ENCODE measurements around the gene WWOX. TPM values are rescaled to one million over a fixed set of nuclear protein-coding genes. Genes with fewer than 3 reads are reported as not detected.

WWOX gene
- total and polyA plus RNA-seq, 2 donors (not counting 3 experiments of a cell fraction or from before 2014, with no cell fraction given), result 6.2 to 12.5 TPM

DNA sequence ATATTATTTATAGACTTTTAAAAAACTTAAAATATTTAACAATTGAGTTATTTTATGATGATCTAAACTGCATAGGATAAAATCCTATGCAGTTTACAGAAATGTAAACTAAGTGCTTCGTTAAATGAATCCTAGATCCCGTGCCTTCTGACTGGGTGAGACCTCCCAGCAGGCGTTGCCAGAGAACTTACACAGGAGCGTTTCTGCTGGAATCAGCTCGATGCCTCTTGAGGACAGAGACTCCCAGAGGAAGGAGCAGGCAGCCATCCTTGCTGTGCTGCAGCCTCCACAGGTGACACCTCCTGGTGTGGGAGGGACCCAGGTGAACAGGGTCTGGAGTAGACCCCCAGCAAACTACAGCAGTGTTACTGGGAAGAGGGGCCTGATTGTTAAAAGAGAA, 160.4 kb downstream of the WWOX start:
- Histone ChIP-seq H3K79me2 (ENCODE audit: control insufficient read depth, insufficient read depth, low read length) (no peaks in the 10 kb centered on the region), H3K27ac (ENCODE audit: insufficient read depth, low read depth, low read length) (no peak overlapping the region), H3K4me3 (replicated peaks in 1 of 3; ENCODE audit: insufficient read depth in 1 of 3, low read depth in 1 of 3, low read length in 3 of 3) (no peak overlapping the region), H3K9me3 (replicated peaks; ENCODE audit: control insufficient read depth, insufficient read depth, low read length) (no peaks in the 10 kb centered on the region), H3K27me3 (ENCODE audit: control insufficient read depth in 2 of 2, insufficient read depth in 2 of 2, low read length in 2 of 2) (no peaks in the 10 kb centered on the region), H3K4me1 (ENCODE audit: control insufficient read depth, extremely low read depth, insufficient read depth, low read length) (no peaks in the 10 kb centered on the region), H4K20me1 (replicated peaks; ENCODE audit: control insufficient read depth, extremely low read depth, insufficient read depth, low read length) (no peaks in the 10 kb centered on the region), H3K9me1 (replicated peaks; ENCODE audit: control insufficient read depth, extremely low read depth, insufficient read depth, low read length) (no peaks in the 10 kb centered on the region), H3K9ac (replicated peaks; ENCODE audit: extremely low read depth, insufficient read depth, low read length) (no peak overlapping the region), H2AFZ (ENCODE audit: low read depth, low read length) (no peak overlapping the region), H3K36me3 (ENCODE audit: control insufficient read depth in 2 of 2, extremely low read depth in 1 of 2, insufficient read depth in 2 of 2, low read length in 2 of 2) (no peaks in the 10 kb centered on the region), H3K4me2 (ENCODE audit: insufficient read depth, low read length) (no peak overlapping the region)
- POLR2A ChIA-PET, result no interaction called here
- dilution Hi-C loops (cut with MboI; ENCODE audit: extremely low pct_ligation_motif_present, low sequenced_read_pairs) (no loop called here), intact Hi-C loops (cut with micrococcal nuclease) (no loop called here)
- TF ChIP-seq GATA2 (IDR thresholded peaks at IDR 0.05; ENCODE audit: insufficient read depth, insufficient read length, low read depth, low read length) (no peak), CTCF (IDR thresholded peaks at IDR 0.05; ENCODE audit: extremely low read depth in 1 of 2, insufficient read depth in 1 of 2, low read depth in 1 of 2, low read length in 2 of 2) (no peak), EZH2 (IDR thresholded peaks at IDR 0.05; ENCODE audit: borderline replicate concordance, low read depth, low read length, severe bottlenecking) (no peak), FOS (IDR thresholded peaks at IDR 0.05; ENCODE audit: borderline replicate concordance, insufficient read depth, low read length) (no peak), POLR2A (IDR thresholded peaks at IDR 0.05; ENCODE audit: low read depth, low read length) (no peak), JUN (IDR thresholded peaks at IDR 0.05; ENCODE audit: borderline replicate concordance, insufficient read depth, insufficient read length, low read depth) (no peak)
- TF ChIP-seq, protein P1, sequence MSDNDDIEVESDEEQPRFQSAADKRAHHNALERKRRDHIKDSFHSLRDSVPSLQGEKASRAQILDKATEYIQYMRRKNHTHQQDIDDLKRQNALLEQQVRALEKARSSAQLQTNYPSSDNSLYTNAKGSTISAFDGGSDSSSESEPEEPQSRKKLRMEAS (IDR thresholded peaks at IDR 0.05; ENCODE audit: insufficient read depth, insufficient read length), result no peak
- BruUV-seq (replicated peaks), result no TSS peak
- FAIRE-seq (no peak), DNase-seq (ENCODE audit: low read depth, low spot score) (no peak)
- CTCF ChIA-PET, result no interaction called here
